ENCODE measurements around the gene DNAL1. TPM values are rescaled to one million over a fixed set of nuclear protein-coding genes. Genes with fewer than 3 reads are reported as not detected.

The DNAL1 gene
- total RNA-seq, 1 donor from 2014 or later: 14.7 TPM

DNA sequence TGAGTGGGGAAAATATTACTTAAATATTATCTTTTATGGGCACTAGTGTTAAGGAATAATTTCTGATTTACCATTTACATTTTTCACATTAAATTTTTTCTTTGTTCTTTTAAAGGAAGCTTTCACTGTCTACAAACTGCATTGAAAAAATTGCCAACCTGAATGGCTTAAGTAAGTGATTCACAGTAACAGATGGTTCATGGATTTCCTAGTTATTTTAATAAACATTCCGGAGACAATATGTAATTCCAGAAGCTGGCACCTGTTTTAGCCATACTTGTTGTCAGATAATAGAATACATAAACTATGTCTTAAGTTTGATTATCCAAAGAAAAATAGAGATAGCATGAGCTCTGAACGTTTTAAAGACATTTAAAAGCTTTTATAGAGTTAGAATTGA, 17.1 kb downstream of the DNAL1 start:
- Histone ChIP-seq H3K4me1 (no peaks in the 10 kb centered on the region), H3K36me3 (peaks cover 29% of the 10 kb centered on the region), H3K9me3 (no peaks in the 10 kb centered on the region), H3K27ac (no peak overlapping the region), H3K4me3 (no peak overlapping the region), H3K27me3 (ENCODE audit: low read depth) (no peaks in the 10 kb centered on the region)
- TF ChIP-seq, protein P1, sequence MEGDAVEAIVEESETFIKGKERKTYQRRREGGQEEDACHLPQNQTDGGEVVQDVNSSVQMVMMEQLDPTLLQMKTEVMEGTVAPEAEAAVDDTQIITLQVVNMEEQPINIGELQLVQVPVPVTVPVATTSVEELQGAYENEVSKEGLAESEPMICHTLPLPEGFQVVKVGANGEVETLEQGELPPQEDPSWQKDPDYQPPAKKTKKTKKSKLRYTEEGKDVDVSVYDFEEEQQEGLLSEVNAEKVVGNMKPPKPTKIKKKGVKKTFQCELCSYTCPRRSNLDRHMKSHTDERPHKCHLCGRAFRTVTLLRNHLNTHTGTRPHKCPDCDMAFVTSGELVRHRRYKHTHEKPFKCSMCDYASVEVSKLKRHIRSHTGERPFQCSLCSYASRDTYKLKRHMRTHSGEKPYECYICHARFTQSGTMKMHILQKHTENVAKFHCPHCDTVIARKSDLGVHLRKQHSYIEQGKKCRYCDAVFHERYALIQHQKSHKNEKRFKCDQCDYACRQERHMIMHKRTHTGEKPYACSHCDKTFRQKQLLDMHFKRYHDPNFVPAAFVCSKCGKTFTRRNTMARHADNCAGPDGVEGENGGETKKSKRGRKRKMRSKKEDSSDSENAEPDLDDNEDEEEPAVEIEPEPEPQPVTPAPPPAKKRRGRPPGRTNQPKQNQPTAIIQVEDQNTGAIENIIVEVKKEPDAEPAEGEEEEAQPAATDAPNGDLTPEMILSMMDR (IDR thresholded peaks at IDR 0.05): no peak
- DNase-seq (no peak), ATAC-seq (no peak)
- intact Hi-C loops (cut with DNase I): no loop called here

DNA sequence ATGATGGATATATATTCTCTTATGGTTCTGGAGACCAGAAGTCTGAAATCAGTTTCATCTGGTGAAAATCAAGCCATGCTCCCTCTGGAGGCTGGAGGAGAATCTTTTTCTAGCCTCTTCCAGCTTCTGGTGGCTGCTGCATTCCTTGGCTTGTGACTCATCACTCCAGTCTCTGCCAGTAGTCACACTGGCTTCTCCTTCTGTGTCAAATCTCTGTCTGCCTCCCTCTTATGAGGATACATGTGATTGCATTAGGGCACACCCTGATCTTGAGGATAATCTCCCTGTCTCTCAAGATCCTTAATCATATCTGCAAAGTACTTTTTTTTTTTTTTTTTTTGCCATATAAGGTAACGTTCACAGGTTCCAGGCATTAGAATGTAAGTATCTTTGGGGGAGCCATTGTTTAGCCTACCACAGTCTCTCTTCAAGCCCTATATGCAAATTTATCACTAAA, 17.7 kb downstream of the DNAL1 start:
- no peaks in the 10 kb centered on the region for H3K9me3 ChIP-seq
- no peak overlapping the region for H3K27ac ChIP-seq
- no peaks in the 10 kb centered on the region for H3K27me3 ChIP-seq (ENCODE audit: low read depth)
- no peaks in the 10 kb centered on the region for H3K4me1 ChIP-seq
- ATAC-seq (no peak), DNase-seq (no peak)
- no peak overlapping the region for H3K4me3 ChIP-seq
- peaks cover 29% of the 10 kb centered on the region for H3K36me3 ChIP-seq
- TF ChIP-seq, protein P1 (IDR thresholded peaks at IDR 0.05): no peak
- intact Hi-C loops (cut with DNase I): no loop called here

DNA sequence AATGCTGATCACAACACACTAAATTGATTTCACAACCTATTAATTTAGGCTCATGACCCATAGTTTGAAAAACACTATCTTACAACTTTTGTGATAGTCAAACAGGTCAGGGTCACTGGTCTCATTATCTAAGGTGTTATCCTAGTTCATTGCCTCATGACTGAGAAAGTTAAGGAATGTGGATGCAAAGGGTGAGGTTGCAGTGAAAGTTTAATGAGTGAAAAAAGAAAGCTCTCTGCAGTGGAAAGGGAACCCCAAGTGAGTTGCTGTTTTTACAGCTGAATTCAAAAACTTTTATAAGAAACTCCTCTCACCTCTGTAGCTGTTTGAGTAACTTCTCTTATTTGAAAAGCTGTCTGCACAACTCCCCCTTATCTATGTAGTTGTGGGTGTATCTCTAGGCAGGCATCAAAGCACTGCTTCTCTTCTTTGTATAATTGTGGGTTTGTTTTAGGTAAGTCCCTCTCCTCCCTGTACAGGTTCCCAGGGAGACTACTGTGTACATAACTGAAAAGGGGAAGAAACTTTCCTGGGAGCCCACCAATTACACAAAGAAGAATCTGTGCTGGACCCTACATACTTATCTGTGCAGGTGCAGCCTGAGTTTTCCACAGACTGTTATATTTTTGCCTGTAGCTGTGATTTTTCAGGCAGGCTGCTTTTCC, 18.9 kb downstream of the DNAL1 start:
- intact Hi-C loops (cut with DNase I): no loop called here
- TF ChIP-seq, protein P1 (IDR thresholded peaks at IDR 0.05): no peak
- no peaks in the 10 kb centered on the region for H3K27me3 ChIP-seq (ENCODE audit: low read depth)
- H3K4me3 ChIP-seq: no peak overlapping the region
- H3K36me3 ChIP-seq: peaks cover 22% of the 10 kb centered on the region
- no peak overlapping the region for H3K27ac ChIP-seq
- H3K4me1 ChIP-seq: no peaks in the 10 kb centered on the region
- no peaks in the 10 kb centered on the region for H3K9me3 ChIP-seq
- ATAC-seq (no peak), DNase-seq (no peak)

DNA sequence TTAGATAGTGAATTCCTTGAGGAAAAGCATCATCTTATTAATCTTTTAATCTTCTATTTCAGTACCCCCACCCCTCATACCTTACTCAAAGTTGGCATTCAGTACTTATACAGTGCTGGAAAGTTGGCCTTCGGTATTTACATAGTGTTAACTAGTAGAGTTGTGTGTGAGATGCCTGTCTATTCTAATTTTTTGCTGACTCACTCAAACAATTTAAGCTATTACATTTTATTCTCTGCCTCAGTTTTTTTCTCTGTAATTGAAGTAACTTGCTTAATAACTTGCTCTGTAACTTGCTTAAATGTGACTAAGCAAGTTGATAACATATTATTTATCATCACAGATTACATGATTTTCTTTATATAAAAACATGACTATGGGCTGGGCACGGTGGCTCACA, 20.3 kb downstream of the DNAL1 start:
- intact Hi-C loops (cut with DNase I): no loop called here
- no peaks in the 10 kb centered on the region for H3K4me1 ChIP-seq
- H3K9me3 ChIP-seq: no peaks in the 10 kb centered on the region
- H3K4me3 ChIP-seq: no peak overlapping the region
- ATAC-seq (no peak), DNase-seq (no peak)
- TF ChIP-seq, protein P1 (IDR thresholded peaks at IDR 0.05): no peak
- no peaks in the 10 kb centered on the region for H3K27me3 ChIP-seq (ENCODE audit: low read depth)
- peaks cover 8% of the 10 kb centered on the region for H3K36me3 ChIP-seq
- H3K27ac ChIP-seq: no peak overlapping the region

DNA sequence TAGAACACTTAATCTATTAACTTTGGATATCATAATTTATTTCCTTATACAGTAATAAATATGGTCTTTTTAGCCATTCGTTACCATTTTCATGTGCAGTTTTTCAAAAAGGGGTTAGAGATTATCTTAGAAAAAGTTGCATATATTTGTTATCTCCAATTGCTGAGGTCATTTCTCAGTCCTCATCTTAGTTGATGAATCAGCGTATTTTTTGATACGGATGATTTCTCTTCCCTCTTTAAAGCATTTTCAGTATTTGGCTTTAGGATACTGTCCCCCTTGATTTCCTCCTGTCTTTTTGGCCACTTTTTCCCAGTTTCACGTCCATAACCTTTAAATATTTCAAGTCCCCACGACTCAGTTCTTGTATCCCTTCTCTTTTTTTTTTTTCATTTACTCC, 21.8 kb downstream of the DNAL1 start:
- intact Hi-C loops (cut with DNase I): no loop called here
- ATAC-seq (no peak), DNase-seq (no peak)
- H3K4me3 ChIP-seq: no peak overlapping the region
- H3K36me3 ChIP-seq: peaks cover 1% of the 10 kb centered on the region
- no peaks in the 10 kb centered on the region for H3K27me3 ChIP-seq (ENCODE audit: low read depth)
- no peaks in the 10 kb centered on the region for H3K4me1 ChIP-seq
- H3K9me3 ChIP-seq: no peaks in the 10 kb centered on the region
- H3K27ac ChIP-seq: no peak overlapping the region
- TF ChIP-seq, protein P1 (IDR thresholded peaks at IDR 0.05): no peak

Measured in lower lobe of right lung (tissue), 2 donors.